ENCODE data around the gene DNM3.

DNM3 gene

DNA sequence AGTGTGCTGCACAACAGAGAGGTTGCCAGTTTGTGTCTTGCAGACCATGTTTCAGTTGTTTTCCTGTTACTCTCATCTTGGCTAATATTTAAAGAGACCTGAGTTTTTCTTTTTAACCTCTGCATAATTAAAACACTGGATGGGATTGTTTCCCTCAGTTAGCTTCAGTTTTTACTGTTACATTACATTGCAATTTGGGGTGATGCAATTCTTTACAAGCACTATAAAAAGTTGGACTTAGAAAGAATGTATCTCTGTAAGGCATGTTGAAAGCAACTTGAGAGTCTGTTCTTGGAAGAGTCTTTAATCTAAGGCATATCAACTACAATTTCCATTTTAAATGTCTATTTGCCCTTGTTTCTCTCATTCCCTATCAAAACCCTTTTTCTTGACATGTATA, 99.1 kb downstream of the DNM3 start:
- TF ChIP-seq, protein P1, sequence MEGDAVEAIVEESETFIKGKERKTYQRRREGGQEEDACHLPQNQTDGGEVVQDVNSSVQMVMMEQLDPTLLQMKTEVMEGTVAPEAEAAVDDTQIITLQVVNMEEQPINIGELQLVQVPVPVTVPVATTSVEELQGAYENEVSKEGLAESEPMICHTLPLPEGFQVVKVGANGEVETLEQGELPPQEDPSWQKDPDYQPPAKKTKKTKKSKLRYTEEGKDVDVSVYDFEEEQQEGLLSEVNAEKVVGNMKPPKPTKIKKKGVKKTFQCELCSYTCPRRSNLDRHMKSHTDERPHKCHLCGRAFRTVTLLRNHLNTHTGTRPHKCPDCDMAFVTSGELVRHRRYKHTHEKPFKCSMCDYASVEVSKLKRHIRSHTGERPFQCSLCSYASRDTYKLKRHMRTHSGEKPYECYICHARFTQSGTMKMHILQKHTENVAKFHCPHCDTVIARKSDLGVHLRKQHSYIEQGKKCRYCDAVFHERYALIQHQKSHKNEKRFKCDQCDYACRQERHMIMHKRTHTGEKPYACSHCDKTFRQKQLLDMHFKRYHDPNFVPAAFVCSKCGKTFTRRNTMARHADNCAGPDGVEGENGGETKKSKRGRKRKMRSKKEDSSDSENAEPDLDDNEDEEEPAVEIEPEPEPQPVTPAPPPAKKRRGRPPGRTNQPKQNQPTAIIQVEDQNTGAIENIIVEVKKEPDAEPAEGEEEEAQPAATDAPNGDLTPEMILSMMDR (IDR thresholded peaks at IDR 0.05), result no peak

DNA sequence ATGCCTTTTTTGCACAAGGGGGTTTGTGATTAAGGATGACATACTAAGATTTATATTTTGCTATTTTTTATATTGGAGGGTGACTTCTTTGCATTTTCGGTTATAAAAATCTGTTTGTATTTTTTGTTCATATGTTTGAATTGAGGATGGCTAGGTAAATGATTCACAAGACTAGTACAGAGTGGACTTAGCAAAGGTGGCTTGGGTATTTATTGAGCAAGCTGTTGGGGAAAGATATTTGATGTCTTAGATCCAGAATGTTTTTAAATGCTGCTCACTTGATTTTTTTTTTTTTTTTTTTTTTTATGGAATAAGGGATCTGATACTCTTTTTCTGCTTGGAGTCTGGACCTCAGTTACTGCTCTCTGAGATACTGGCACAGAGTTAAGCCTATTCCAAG, 100.6 kb downstream of the DNM3 start:
- TF ChIP-seq, protein P1 (IDR thresholded peaks at IDR 0.05), result no peak

DNA sequence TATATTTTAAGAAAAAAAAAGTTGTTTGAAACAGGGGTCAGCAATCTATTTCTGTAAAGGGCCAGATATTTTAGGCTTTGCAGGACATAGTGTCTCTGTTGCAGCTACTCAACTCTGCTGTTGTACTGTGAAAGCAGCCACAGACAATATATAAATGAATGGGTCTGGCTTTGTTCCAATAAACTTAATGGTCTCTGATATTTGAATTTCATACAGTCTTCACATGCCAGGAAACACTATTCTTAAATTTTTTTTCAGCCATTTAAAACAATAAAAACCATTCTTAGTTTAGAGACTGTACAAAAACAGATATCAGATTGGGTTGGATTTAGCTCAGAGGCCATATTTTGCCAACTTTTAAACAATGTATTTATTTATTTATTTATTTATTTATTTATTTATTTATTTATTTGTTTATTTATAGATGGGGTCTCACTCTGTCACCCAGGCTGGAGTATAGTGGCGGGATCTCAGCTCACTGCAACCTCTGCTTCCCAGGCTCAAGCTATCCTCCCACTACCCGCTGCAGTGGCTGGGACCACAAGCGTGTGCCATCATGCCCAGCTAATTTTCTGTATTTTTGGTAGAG, 102.8 kb downstream of the DNM3 start:
- TF ChIP-seq, protein P1 (IDR thresholded peaks at IDR 0.05), result no peak

DNA sequence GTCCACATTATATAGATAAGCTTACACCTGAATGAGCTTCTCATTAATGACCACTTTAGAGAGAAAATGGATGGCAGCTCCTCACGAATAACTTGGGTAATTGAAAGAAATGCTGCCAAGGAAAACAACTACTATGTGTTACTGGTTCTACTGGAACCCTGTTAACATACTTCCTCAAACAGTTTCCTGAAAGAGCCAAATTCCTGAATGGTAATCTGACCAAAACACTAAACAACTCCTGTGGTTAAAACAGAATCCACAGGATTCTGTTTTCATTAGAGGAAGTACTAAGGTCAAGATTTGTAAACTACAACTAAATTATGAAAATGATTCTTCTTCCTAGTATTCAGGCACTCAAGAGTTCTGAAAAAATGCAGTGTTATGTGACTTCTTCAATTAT, 107.2 kb downstream of the DNM3 start:
- TF ChIP-seq, protein P1 (IDR thresholded peaks at IDR 0.05), result no peak

DNA sequence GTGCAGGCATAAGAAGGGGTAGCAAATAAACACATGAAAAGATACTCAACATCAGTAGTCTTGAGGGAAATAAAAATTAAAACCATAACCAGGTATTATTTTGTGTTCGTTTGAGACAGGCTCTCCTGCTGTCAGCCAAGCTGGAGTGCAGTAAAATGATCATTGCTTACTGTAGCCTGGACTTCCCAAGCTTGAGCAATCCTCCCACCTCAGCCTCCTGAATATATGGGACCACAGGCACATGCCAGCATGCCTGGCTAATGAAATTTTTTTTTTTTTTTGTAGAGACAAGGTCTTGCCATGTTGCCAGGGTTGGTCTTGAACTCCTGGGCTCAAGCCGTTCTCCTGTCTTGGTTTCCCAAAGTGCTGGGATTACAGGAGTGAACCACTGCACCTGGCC, 108.0 kb downstream of the DNM3 start:
- TF ChIP-seq, protein P1 (IDR thresholded peaks at IDR 0.05), result no peak

- TF ChIP-seq, protein P1 (IDR thresholded peaks at IDR 0.05), result no peak
Measured at GRCh38 chr1:171953835-171954234, 112.5 kb downstream of the DNM3 start.

GRCh38 chr1:171954361-171954760, 113.1 kb downstream of the DNM3 start:
- TF ChIP-seq, protein P1 (IDR thresholded peaks at IDR 0.05), result no peak

GRCh38 chr1:171961861-171962260, 120.6 kb downstream of the DNM3 start:
- TF ChIP-seq, protein P1 (IDR thresholded peaks at IDR 0.05), result no peak

All from LNCAP (cell line).